NCI-H82 (cell line): Measurements from ENCODE around the gene ZNF593OS.

Experiments used
- DNase-seq: peaks from one replicate; lab custom pipeline; 2025; lab: John Stamatoyannopoulos, UW

Gene ZNF593OS

GRCh38 chr1:26158908-26159742 lies 12.5 kb downstream of the ZNF593OS start, which contains the start of gene FAM110D:
Gene FAM110D (plus strand): TSS chr1:26159079. CDS start chr1:26161292, 2,213 bp downstream.
- no peak for DNase-seq

GRCh38 chr1:26158271-26158907 lies 13.2 kb downstream of the ZNF593OS start:
- DNase-seq, result no peak

GRCh38 chr1:26156285-26157038 lies 15.2 kb downstream of the ZNF593OS start:
- DNase-seq, result peak; percentile 78

- peak; percentile 29 for DNase-seq
These were observed 16.0 kb downstream of the ZNF593OS start for GRCh38 chr1:26155370-26156284.

- DNase-seq, result no peak
These were observed 16.9 kb downstream of the ZNF593OS start for GRCh38 chr1:26154750-26155149.

- no peak for DNase-seq
These were observed 17.6 kb downstream of the ZNF593OS start for GRCh38 chr1:26153966-26154532.

GRCh38 chr1:26148887-26149286 lies 22.7 kb downstream of the ZNF593OS start:
- DNase-seq, result no peak

- no peak for DNase-seq
These were observed 25.7 kb downstream of the ZNF593OS start for GRCh38 chr1:26145960-26146294.

GRCh38 chr1:26145041-26145959 lies 26.3 kb downstream of the ZNF593OS start:
- DNase-seq, result peak; percentile 96

GRCh38 chr1:26142159-26142558 lies 29.5 kb downstream of the ZNF593OS start:
- no peak for DNase-seq

- DNase-seq, result no peak
These were observed 32.6 kb downstream of the ZNF593OS start for GRCh38 chr1:26138974-26139558.

- DNase-seq, result no peak
These were observed 37.2 kb downstream of the ZNF593OS start for GRCh38 chr1:26134466-26134865.

GRCh38 chr1:26132834-26133167 lies 38.8 kb downstream of the ZNF593OS start:
- no peak for DNase-seq

GRCh38 chr1:26132128-26132833 lies 39.4 kb downstream of the ZNF593OS start:
- peak; percentile 18 for DNase-seq

- DNase-seq, result no peak
These were observed 40.9 kb downstream of the ZNF593OS start for GRCh38 chr1:26130695-26131094.

- DNase-seq, result no peak
These were observed 41.9 kb downstream of the ZNF593OS start for GRCh38 chr1:26129778-26130177.

GRCh38 chr1:26127235-26128163 lies 44.1 kb downstream of the ZNF593OS start:
- DNase-seq, result no peak
